Thyroid gland (tissue), 4 donors: ENCODE results near the gene IL17C. TPM values are rescaled to one million over a fixed set of nuclear protein-coding genes. Genes with fewer than 3 reads are reported as not detected.

ENCODE experiments used
- DNase-seq, 2 donors: peaks; one replicate each; pipeline ENCODE4 v3.0.0-alpha.2; 2019
- H3K27ac ChIP-seq, 3 donors: fragments of 200-600 bp; sonication (generic); 1 replicate in 2 of 3; 2 replicates in 1 of 3; pipeline ENCODE4 v1.5.1; 2016 to 2019; ENCODE audit warnings: mild to moderate bottlenecking in 1 of 3, moderate library complexity in 1 of 3
- H3K27me3 ChIP-seq: fragments of 200-600 bp; sonication (generic); one replicate; pipeline ENCODE4 v1.5.1; 2019
- H3K36me3 ChIP-seq, 2 donors: fragments of 200-600 bp; sonication (generic); one replicate each; pipeline ENCODE4 v1.5.1; 2016 to 2019
- H3K4me1 ChIP-seq, 2 donors: fragments of 200-600 bp; sonication (generic); one replicate each; pipeline ENCODE4 v1.5.1; 2017 to 2019
- H3K4me3 ChIP-seq, 3 donors: fragments of 200-600 bp; sonication (generic); replicated peaks in 1 of 3; 1 replicate in 2 of 3; 2 replicates in 1 of 3; pipeline ENCODE4 v1.5.1; 2016; ENCODE audit warnings: mild to moderate bottlenecking in 1 of 3
- H3K9me3 ChIP-seq: fragments of 200-600 bp; sonication (generic); one replicate; pipeline ENCODE4 v1.5.1; 2017
- CTCF ChIP-seq, 6 experiments: fragments of 200-600 bp in 3 of 6; fragments of 450-650 bp in 3 of 6; sonication (generic) in 3 of 6; IDR thresholded peaks; one replicate each; pipeline ENCODE4 v1.5.1; 2016 to 2019; ENCODE audit warnings: antibody characterized with exemption in 6 of 6, mild to moderate bottlenecking in 2 of 6, inconsistent platforms in 1 of 6, moderate library complexity in 1 of 6
- POLR2A ChIP-seq, 2 donors: fragments of 450-650 bp; IDR thresholded peaks; one replicate each; pipeline ENCODE4 v1.6.1; 2017; ENCODE audit warnings: antibody characterized with exemption in 2 of 2, mild to moderate bottlenecking in 2 of 2, moderate library complexity in 1 of 2
- WGBS, 2 donors: methylation state at CpG; one replicate each; pipeline ENCODE4 v1.1.5; 2017; 5-methylcytosine and 5-hydroxymethylcytosine counted together
- intact Hi-C: fragments of 100-400 bp; cut with DNase I; formaldehyde crosslinking; loops from one replicate; pipeline ENCODE4 v1.15.1; 2023
- total RNA-seq, 4 donors: library from RNA; depleted of rRNA; stranded (reverse); fragments of >200 nt; gene quantifications; one replicate each; pipeline ENCODE4 v1.2.3, GENCODE V29; 2016

IL17C gene
- total RNA-seq, 4 donors from 2014 or later, result not detected

GRCh38 chr16:88669980-88670379 is 31.6 kb downstream of the IL17C start:
- no peak overlapping the region for H3K27ac ChIP-seq
- H3K36me3 ChIP-seq, result no peaks in the 10 kb centered on the region
- H3K27me3 ChIP-seq, result no peaks in the 10 kb centered on the region
- H3K9me3 ChIP-seq, result no peaks in the 10 kb centered on the region
- no peak overlapping the region for H3K4me3 ChIP-seq
- TF ChIP-seq POLR2A (IDR thresholded peaks at IDR 0.05) (no peak), CTCF (IDR thresholded peaks at IDR 0.05) (no peak)
- DNase-seq, result no peak
- WGBS, 2 donors, result 78 to 87% methylated on average over 10 of the region's 10 CpGs
- intact Hi-C loops, result no loop called here
- no peaks in the 10 kb centered on the region for H3K4me1 ChIP-seq

GRCh38 chr16:88671806-88672205 is 33.4 kb downstream of the IL17C start:
- no peaks in the 10 kb centered on the region for H3K9me3 ChIP-seq
- 90 to 91% methylated on average over 15 to 22 of the region's 23 CpGs for WGBS, 2 donors
- H3K4me1 ChIP-seq, result no peaks in the 10 kb centered on the region
- intact Hi-C loops, result no loop called here
- no peak overlapping the region for H3K27ac ChIP-seq
- H3K36me3 ChIP-seq, result no peaks in the 10 kb centered on the region
- DNase-seq, result no peak
- H3K27me3 ChIP-seq, result no peaks in the 10 kb centered on the region
- TF ChIP-seq CTCF (IDR thresholded peaks at IDR 0.05) (no peak), POLR2A (IDR thresholded peaks at IDR 0.05) (no peak)
- H3K4me3 ChIP-seq, result no peak overlapping the region

GRCh38 chr16:88672776-88673175 is 34.4 kb downstream of the IL17C start:
- Histone ChIP-seq H3K4me1 (no peaks in the 10 kb centered on the region), H3K36me3 (no peaks in the 10 kb centered on the region), H3K9me3 (no peaks in the 10 kb centered on the region), H3K27me3 (no peaks in the 10 kb centered on the region), H3K4me3 (no peak overlapping the region), H3K27ac (no peak overlapping the region)
- no peak for DNase-seq
- WGBS, 2 donors, result 46 to 67% methylated on average over 11 of the region's 11 CpGs
- intact Hi-C loops, result no loop called here
- TF ChIP-seq CTCF (IDR thresholded peaks at IDR 0.05) (peak in 2 of 6 experiments; percentile 8 to 10), POLR2A (IDR thresholded peaks at IDR 0.05) (no peak)

GRCh38 chr16:88673716-88674379 is 35.5 kb downstream of the IL17C start:
- DNase-seq, result no peak
- no peak overlapping the region for H3K27ac ChIP-seq
- intact Hi-C loops, result no loop called here
- H3K4me3 ChIP-seq, result no peak overlapping the region
- no peaks in the 10 kb centered on the region for H3K36me3 ChIP-seq
- H3K4me1 ChIP-seq, result no peaks in the 10 kb centered on the region
- TF ChIP-seq CTCF (IDR thresholded peaks at IDR 0.05) (no peak), POLR2A (IDR thresholded peaks at IDR 0.05) (no peak)
- no peaks in the 10 kb centered on the region for H3K27me3 ChIP-seq
- WGBS, 2 donors, result 93 to 96% methylated on average over 18 to 19 of the region's 19 CpGs
- H3K9me3 ChIP-seq, result no peaks in the 10 kb centered on the region

- no peaks in the 10 kb centered on the region for H3K36me3 ChIP-seq
- intact Hi-C loops, result no loop called here
- 40 to 76% methylated on average over 1 to 8 of the region's 22 CpGs for WGBS, 2 donors
- no peaks in the 10 kb centered on the region for H3K9me3 ChIP-seq
- no peak for DNase-seq
- no peak for TF ChIP-seq CTCF (IDR thresholded peaks at IDR 0.05)
- TF ChIP-seq POLR2A (IDR thresholded peaks at IDR 0.05), result no peak
- no peaks in the 10 kb centered on the region for H3K4me1 ChIP-seq
- H3K27me3 ChIP-seq, result no peaks in the 10 kb centered on the region
- H3K4me3 ChIP-seq, result no peak overlapping the region
- H3K27ac ChIP-seq, result no peak overlapping the region
Measured at GRCh38 chr16:88676502-88677242, 38.3 kb downstream of the IL17C start.
